Suppressor macrophage treated with lipopolysaccharide for 1 hour (primary cell): Measurements from ENCODE around the gene CACNA1D.
A peak's percentile ranks its signal among the peaks of the same experiment; 100 is the strongest.

ENCODE experiments used
- DNase-seq, 3 donors: peaks; one replicate each; pipeline ENCODE4 v3.0.0-alpha.2; 2020 to 2022

Gene CACNA1D

GRCh38 chr3:53795789-53796560, 301.6 kb downstream of the CACNA1D start:
- no peak for DNase-seq

GRCh38 chr3:53798144-53798543, 303.7 kb downstream of the CACNA1D start:
- DNase-seq, result no peak

GRCh38 chr3:53799338-53799865, 305.0 kb downstream of the CACNA1D start:
- DNase-seq, result no peak

- DNase-seq, result no peak
These were observed 305.9 kb downstream of the CACNA1D start for GRCh38 chr3:53800041-53800906.

- no peak for DNase-seq
These were observed 306.9 kb downstream of the CACNA1D start for GRCh38 chr3:53801319-53801718.

- no peak for DNase-seq
These were observed 308.0 kb downstream of the CACNA1D start for GRCh38 chr3:53802256-53802880.

- no peak for DNase-seq
These were observed 308.9 kb downstream of the CACNA1D start for GRCh38 chr3:53803124-53803815.

- no peak for DNase-seq
These were observed 309.6 kb downstream of the CACNA1D start for GRCh38 chr3:53803816-53804695.

- peak; percentile 25 to 37 (median 31) for DNase-seq
These were observed 310.5 kb downstream of the CACNA1D start for GRCh38 chr3:53804697-53805462.

GRCh38 chr3:53805463-53806159, 311.2 kb downstream of the CACNA1D start:
- DNase-seq, result no peak

- peak in 1 of 3 donors; percentile 5 for DNase-seq
These were observed 312.0 kb downstream of the CACNA1D start for GRCh38 chr3:53806182-53807116.

GRCh38 chr3:53807117-53807810, 312.9 kb downstream of the CACNA1D start:
- no peak for DNase-seq

- DNase-seq, result no peak
These were observed 314.1 kb downstream of the CACNA1D start for GRCh38 chr3:53808496-53808895.

- DNase-seq, result no peak
These were observed 314.9 kb downstream of the CACNA1D start for GRCh38 chr3:53809267-53809666.

- no peak for DNase-seq
These were observed 315.5 kb downstream of the CACNA1D start for GRCh38 chr3:53809764-53810400.

GRCh38 chr3:53811143-53811927, 316.9 kb downstream of the CACNA1D start:
- no peak for DNase-seq

- DNase-seq, result no peak
These were observed 318.0 kb downstream of the CACNA1D start for GRCh38 chr3:53812434-53812833.
